Keratinocyte (primary cell): ENCODE results near the gene CTTNBP2NL. TPM values are rescaled to one million over a fixed set of nuclear protein-coding genes. Genes with fewer than 3 reads are reported as not detected.

Experiments
- DNase-seq: peaks from one replicate; pipeline ENCODE4 v3.0.0-alpha.2; 2011; ENCODE audit warnings: low read depth, missing footprints, low spot score
- FAIRE-seq: peaks from 2 replicates; lab custom pipeline; 2011; peaks lifted over from hg19 to GRCh38; lab: Jason Lieb, UNC
- H2AFZ ChIP-seq: 2 replicates; pipeline ENCODE4 v1.6.0; 2012; ENCODE audit warnings: low read length, control low read depth, inconsistent platforms; ENCODE audit not compliant: control insufficient read depth
- H3K27ac ChIP-seq: 2 replicates; pipeline ENCODE4 v1.5.1; 2011; ENCODE audit warnings: low read length; ENCODE audit not compliant: control insufficient read depth, insufficient read depth
- H3K27me3 ChIP-seq: 3 replicates; pipeline ENCODE4 v1.6.0; 2011; ENCODE audit warnings: low read length; ENCODE audit not compliant: control insufficient read depth, insufficient read depth; ENCODE audit errors: extremely low read depth
- H3K36me3 ChIP-seq, 2 experiments: 2 replicates in 1 of 2; 3 replicates in 1 of 2; pipeline ENCODE4 v1.5.1; 2011; ENCODE audit warnings: low read length in 2 of 2, mild to moderate bottlenecking in 1 of 2; ENCODE audit not compliant: control insufficient read depth in 2 of 2, insufficient read depth in 2 of 2; ENCODE audit errors: extremely low read depth in 1 of 2
- H3K4me1 ChIP-seq: 3 replicates; pipeline ENCODE4 v1.5.1; 2011; ENCODE audit warnings: low read length; ENCODE audit not compliant: control insufficient read depth, insufficient read depth; ENCODE audit errors: extremely low read depth
- H3K4me2 ChIP-seq: 3 replicates; pipeline ENCODE4 v1.6.0; 2011; ENCODE audit warnings: low read depth, low read length; ENCODE audit not compliant: control insufficient read depth, insufficient read depth; ENCODE audit errors: extremely low read depth
- H3K4me3 ChIP-seq, 3 experiments: fragments of 200-600 bp in 1 of 3; sonication (generic) in 1 of 3; 2 replicates in 2 of 3; 3 replicates in 1 of 3; pipeline ENCODE4 v1.5.1; 2011 to 2016; ENCODE audit warnings: low read length in 3 of 3, mild to moderate bottlenecking in 3 of 3, control low read depth in 2 of 3, inconsistent platforms in 1 of 3, low read depth in 1 of 3, mixed read lengths in 1 of 3, mixed run types in 1 of 3, moderate library complexity in 1 of 3; ENCODE audit not compliant: control insufficient read depth in 2 of 3, insufficient read depth in 2 of 3; ENCODE audit errors: extremely low read depth in 1 of 3
- H3K79me2 ChIP-seq: 2 replicates; pipeline ENCODE4 v1.6.0; 2012; ENCODE audit warnings: low read length; ENCODE audit not compliant: control insufficient read depth, insufficient read depth
- H3K9ac ChIP-seq: 3 replicates; pipeline ENCODE4 v1.6.0; 2011; ENCODE audit warnings: low read length; ENCODE audit not compliant: control insufficient read depth, insufficient read depth; ENCODE audit errors: extremely low read depth
- H3K9me1 ChIP-seq: 3 replicates; pipeline ENCODE4 v1.6.0; 2011; ENCODE audit warnings: low read length; ENCODE audit not compliant: control insufficient read depth, insufficient read depth; ENCODE audit errors: extremely low read depth
- H3K9me3 ChIP-seq: 2 replicates; pipeline ENCODE4 v1.5.1; 2012; ENCODE audit warnings: low read depth, low read length; ENCODE audit not compliant: control insufficient read depth
- H4K20me1 ChIP-seq: 3 replicates; pipeline ENCODE4 v1.6.0; 2011; ENCODE audit warnings: low read length; ENCODE audit not compliant: control insufficient read depth, insufficient read depth; ENCODE audit errors: extremely low read depth
- CTCF ChIP-seq, 3 experiments: IDR thresholded peaks in 1 of 3; conservative IDR thresholded peaks in 1 of 3; optimal IDR thresholded peaks in 1 of 3; 2 replicates in 2 of 3; 3 replicates in 1 of 3; pipeline versions ENCODE3 to v1.5.1; 2011; ENCODE audit warnings: low read length in 3 of 3, mild to moderate bottlenecking in 3 of 3, moderate library complexity in 2 of 3, control low read depth in 1 of 3, inconsistent platforms in 1 of 3; ENCODE audit not compliant: insufficient read depth in 2 of 3; ENCODE audit errors: extremely low read depth in 1 of 3
- EZH2 ChIP-seq: IDR thresholded peaks from one replicate; pipeline ENCODE4 v1.6.1; 2012; ENCODE audit warnings: inconsistent platforms, mild to moderate bottlenecking, low read length, moderate library complexity
- dilution Hi-C: fragments of 300-500 bp; cut with MboI; formaldehyde crosslinking; loops from one replicate; pipeline ENCODE4 v1.7.0; 2020; ENCODE audit warnings: low sequenced_read_pairs; ENCODE audit not compliant: extremely low pct_ligation_motif_present
- polyA plus RNA-seq, 5 experiments: library from polyadenylated mRNA; depleted of rRNA in 3 of 5; stranded (reverse) in 3 of 5; stranded (forward) in 1 of 5; unstranded in 1 of 5; fragments of >200 nt; gene quantifications; 1 replicate in 1 of 5; 2 replicates in 3 of 5; 3 replicates in 1 of 5; pipeline versions ENCODE4 v1.2.1 to v1.2.3, GENCODE V29; 2011 to 2012; ENCODE audit warnings: missing spikeins in 2 of 5, low read depth in 1 of 5, low replicate concordance in 1 of 5

CTTNBP2NL gene
- polyA plus RNA-seq, 1 donor (not counting 4 experiments of a cell fraction or from before 2014, with no cell fraction given): 19.1 TPM

DNA sequence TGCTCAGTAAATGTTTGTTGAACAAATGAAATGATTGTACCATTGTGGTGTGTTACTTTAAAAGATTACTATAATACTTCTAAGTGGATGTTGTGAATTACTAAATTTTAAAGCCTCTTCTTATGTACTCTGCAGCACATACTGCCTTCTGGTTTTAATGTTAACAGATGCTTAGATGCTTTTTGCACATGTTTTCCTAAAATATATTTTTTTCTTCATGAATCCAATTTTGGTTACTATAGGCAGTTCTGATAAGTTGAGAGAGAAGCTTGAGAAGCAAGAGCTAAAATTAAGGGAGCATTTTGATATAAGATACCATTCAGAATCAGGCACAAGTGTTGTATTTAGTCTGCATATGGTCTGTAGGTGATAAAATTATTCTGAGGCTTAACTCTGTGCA, 21.3 kb downstream of the CTTNBP2NL start:
- Histone ChIP-seq H3K4me1 (no peaks in the 10 kb centered on the region), H3K36me3 (peaks cover 9 to 10% of the 10 kb centered on the region in 2 experiments), H3K27me3 (no peaks in the 10 kb centered on the region), H3K4me3 (no peak overlapping the region), H2AFZ (no peak overlapping the region), H3K9ac (no peak overlapping the region), H3K9me3 (no peaks in the 10 kb centered on the region), H4K20me1 (no peaks in the 10 kb centered on the region), H3K4me2 (no peak overlapping the region), H3K27ac (no peak overlapping the region), H3K9me1 (no peaks in the 10 kb centered on the region), H3K79me2 (peaks cover 21% of the 10 kb centered on the region)
- TF ChIP-seq EZH2 (no peak), CTCF (optimal IDR thresholded peaks at IDR 0.05 in 1 of 3, IDR thresholded peaks at IDR 0.05 in 1 of 3, conservative IDR thresholded peaks at IDR 0.05 in 1 of 3; ENCODE audit: extremely low read depth in 1 of 3, insufficient read depth in 2 of 3, low read length in 3 of 3) (no peak)
- no peak for FAIRE-seq
- dilution Hi-C loops: no loop called here
- no peak for DNase-seq

GRCh38 chr1:112418099-112418892, 22.3 kb downstream of the CTTNBP2NL start:
- no peaks in the 10 kb centered on the region for H4K20me1 ChIP-seq
- no peak overlapping the region for H3K4me3 ChIP-seq
- TF ChIP-seq CTCF (optimal IDR thresholded peaks at IDR 0.05 in 1 of 3, IDR thresholded peaks at IDR 0.05 in 1 of 3, conservative IDR thresholded peaks at IDR 0.05 in 1 of 3; ENCODE audit: extremely low read depth in 1 of 3, insufficient read depth in 2 of 3, low read length in 3 of 3) (no peak), EZH2 (no peak)
- DNase-seq (no peak), FAIRE-seq (no peak)
- H3K79me2 ChIP-seq: peaks cover 23% of the 10 kb centered on the region
- no peak overlapping the region for H3K9ac ChIP-seq
- dilution Hi-C loops: no loop called here
- H3K4me1 ChIP-seq: no peaks in the 10 kb centered on the region
- H2AFZ ChIP-seq: no peak overlapping the region
- no peaks in the 10 kb centered on the region for H3K27me3 ChIP-seq
- H3K36me3 ChIP-seq: peaks cover 6 to 12% of the 10 kb centered on the region in 2 experiments
- no peak overlapping the region for H3K4me2 ChIP-seq
- H3K9me3 ChIP-seq: no peaks in the 10 kb centered on the region
- no peak overlapping the region for H3K27ac ChIP-seq
- no peaks in the 10 kb centered on the region for H3K9me1 ChIP-seq
